Tibial nerve (tissue), 4 donors: ENCODE data around the gene INPP1.

ENCODE experiments used
- EP300 ChIP-seq, 2 donors: sonication (generic); formaldehyde crosslinking; IDR thresholded peaks; one replicate each; pipeline ENCODE4 v1.6.1; 2017; ENCODE audit warnings: antibody characterized with exemption in 2 of 2, mild to moderate bottlenecking in 1 of 2
- POLR2A ChIP-seq, 2 donors: fragments of 450-650 bp; IDR thresholded peaks; one replicate each; pipeline ENCODE4 v1.6.1; 2017; ENCODE audit warnings: antibody characterized with exemption in 2 of 2, mild to moderate bottlenecking in 2 of 2, moderate library complexity in 2 of 2
- TF ChIP-seq, protein P1 (sequence below), 5 experiments: fragments of 200-600 bp in 3 of 5; fragments of 450-650 bp in 2 of 5; sonication (generic) in 3 of 5; IDR thresholded peaks; one replicate each; pipeline ENCODE4 v1.5.1; 2016 to 2019; ENCODE audit warnings: antibody characterized with exemption in 5 of 5, mild to moderate bottlenecking in 3 of 5, moderate library complexity in 2 of 5

DNA sequence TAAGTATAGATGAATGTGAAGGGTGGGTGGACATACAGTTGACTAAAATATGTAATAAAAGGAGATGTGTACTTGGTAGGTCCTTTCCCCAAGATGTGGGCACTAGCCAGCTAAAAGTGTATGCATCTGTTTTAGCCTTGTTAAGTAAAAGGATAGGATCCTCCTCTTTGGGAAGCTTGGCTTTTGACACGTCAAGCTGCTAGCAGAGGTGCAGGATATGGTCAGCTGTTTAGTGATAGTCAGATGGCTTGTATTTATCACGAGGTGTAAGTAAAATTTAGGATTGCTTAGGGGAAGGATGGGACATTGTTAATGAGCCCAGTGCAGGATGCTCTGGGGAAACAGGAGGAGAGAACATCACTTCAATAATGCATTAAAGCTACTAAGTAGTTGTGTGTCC, 66.2 kb downstream of the INPP1 start:
- TF ChIP-seq, protein P1, sequence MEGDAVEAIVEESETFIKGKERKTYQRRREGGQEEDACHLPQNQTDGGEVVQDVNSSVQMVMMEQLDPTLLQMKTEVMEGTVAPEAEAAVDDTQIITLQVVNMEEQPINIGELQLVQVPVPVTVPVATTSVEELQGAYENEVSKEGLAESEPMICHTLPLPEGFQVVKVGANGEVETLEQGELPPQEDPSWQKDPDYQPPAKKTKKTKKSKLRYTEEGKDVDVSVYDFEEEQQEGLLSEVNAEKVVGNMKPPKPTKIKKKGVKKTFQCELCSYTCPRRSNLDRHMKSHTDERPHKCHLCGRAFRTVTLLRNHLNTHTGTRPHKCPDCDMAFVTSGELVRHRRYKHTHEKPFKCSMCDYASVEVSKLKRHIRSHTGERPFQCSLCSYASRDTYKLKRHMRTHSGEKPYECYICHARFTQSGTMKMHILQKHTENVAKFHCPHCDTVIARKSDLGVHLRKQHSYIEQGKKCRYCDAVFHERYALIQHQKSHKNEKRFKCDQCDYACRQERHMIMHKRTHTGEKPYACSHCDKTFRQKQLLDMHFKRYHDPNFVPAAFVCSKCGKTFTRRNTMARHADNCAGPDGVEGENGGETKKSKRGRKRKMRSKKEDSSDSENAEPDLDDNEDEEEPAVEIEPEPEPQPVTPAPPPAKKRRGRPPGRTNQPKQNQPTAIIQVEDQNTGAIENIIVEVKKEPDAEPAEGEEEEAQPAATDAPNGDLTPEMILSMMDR (IDR thresholded peaks at IDR 0.05) = no peak
- TF ChIP-seq POLR2A (IDR thresholded peaks at IDR 0.05) (no peak), EP300 (IDR thresholded peaks at IDR 0.05) (no peak)
